GM19351 (cell line): ENCODE measurements around the gene ZNF526.

Experiments
- ATAC-seq: cut with Tn5 transposase; IDR thresholded peaks from one replicate; pipeline ENCODE4 v1.9.1; 2021; ENCODE audit warnings: mild to moderate bottlenecking, moderate library complexity; ENCODE audit not compliant: unreplicated experiment

The ZNF526 gene

DNA sequence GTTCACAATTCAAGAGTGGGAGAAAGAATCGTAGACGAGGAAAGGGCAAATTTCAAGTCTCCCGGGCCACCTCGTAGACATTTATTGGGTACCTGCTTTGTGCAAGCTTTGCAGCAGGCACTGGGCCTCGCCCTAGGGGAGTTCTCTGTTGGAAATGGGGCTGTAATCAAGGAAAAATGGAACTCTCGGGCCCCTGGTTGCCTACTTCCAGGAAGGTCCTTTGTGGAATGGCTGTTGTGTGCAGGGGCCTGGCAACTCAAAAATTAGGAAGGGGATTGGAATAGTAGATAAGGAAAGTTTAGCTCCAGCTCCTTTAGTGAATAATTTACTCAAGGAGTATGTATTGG, 612 bp downstream of the ZNF526 start:
- ATAC-seq = no peak

DNA sequence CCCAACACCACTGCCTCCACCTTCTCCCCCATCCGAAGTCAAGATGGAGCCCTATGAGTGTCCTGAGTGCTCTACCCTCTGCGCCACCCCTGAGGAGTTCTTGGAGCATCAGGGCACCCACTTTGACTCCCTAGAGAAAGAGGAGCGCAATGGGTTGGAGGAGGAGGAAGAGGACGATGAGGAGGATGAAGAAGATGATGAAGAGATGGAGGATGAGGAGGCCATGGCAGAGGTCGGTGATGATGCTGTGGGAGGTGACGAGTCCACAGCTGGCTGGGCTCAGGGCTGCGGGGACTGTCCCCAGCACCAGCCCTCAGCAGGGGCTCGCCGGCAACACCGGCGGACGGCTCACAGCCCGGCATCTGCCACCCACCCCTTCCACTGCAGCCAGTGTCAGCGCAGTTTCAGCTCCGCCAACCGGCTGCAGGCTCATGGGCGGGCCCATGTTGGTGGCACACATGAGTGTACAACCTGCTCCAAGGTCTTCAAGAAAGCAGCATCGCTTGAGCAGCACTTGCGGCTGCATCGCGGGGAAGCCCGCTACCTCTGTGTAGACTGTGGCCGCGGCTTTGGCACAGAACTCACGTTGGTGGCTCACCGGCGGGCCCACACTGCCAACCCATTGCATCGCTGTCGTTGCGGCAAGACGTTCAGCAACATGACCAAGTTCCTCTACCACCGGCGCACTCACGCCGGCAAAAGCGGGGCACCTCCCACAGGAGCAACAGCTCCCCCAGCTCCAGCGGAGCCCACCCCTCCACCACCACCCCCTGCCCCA, 5.0 kb downstream of the ZNF526 start:
- ATAC-seq = no peak

DNA sequence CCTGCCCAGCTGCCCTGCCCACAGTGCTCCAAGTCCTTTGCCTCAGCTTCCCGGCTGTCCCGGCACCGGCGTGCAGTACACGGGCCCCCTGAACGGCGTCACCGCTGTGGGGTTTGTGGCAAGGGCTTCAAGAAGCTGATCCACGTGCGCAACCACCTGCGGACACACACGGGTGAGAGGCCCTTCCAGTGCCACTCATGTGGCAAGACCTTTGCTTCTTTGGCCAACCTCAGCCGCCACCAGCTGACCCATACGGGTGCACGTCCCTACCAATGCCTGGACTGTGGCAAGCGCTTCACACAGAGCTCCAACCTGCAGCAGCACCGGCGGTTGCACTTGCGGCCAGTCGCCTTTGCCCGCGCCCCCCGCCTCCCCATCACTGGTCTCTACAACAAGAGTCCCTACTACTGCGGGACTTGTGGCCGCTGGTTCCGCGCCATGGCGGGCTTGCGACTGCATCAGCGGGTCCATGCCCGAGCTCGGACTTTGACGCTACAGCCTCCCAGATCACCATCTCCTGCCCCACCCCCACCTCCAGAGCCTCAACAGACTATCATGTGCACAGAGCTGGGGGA, 5.7 kb downstream of the ZNF526 start:
- no peak for ATAC-seq

DNA sequence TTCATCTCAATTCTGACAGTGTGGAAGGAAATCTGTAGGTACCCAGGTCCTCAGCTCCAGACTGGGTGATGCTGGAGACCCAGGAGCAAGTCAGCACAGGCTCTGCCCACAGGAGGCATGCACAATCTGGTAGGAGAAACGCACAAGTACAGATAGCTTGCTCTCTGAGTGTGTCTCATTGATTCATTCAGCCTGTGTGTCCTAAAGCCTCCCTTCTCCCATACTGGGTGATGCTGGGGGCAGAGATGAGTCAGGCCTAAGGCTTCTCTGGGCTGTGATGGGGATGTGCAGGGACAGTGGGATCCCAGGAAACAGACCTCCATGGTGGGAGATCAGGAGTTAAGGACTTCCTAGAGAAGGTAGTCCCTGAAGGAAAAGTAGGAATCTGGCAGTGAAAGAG, 6.8 kb downstream of the ZNF526 start:
- ATAC-seq = no peak

DNA sequence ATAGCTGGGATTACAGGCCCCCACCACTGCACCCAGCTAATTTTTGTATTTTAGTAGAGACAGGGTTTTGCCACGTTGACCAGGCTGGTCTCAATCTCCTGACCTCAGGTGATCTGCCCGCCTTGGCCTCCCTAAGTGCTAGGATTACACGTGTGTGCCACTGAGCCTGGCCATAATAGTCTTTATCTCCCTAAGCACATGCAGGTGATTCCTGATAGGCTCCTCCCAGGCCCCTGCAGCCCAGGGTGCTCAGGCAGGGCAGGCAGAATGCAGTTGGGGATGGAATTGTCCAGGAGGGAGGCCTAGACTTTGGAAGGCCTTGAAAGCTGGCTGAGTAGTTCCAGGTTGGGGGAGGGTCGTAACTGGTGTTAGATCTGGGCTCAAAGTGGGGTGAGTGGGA, 8.5 kb downstream of the ZNF526 start:
- no peak for ATAC-seq

DNA sequence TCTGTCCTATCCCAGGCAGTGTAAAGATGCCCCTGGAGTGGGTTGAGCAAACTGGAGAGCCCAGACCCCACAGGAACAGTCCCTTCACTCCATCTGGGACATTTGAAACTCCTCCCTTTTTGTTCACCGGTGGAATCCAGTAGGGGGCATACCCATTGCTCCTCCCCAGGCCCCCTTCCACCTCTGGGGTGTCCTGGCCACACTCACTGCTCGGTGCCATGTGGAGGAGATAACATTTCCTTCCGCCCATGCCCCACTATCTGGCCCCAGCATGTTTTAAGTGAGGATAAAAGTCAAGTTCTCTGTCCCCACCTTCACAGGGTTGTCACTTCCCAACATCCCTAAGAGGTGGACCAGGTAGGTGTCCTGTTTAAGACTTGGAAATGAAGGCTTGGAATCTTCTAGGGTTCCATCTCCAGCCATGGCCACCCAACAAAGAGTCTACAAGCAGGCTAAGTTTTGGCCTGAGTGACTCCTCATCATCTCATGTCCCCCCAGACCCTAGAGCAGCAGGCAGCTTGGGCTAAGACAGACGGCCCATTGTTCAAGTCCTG, 9.3 kb downstream of the ZNF526 start:
- ATAC-seq = no peak

DNA sequence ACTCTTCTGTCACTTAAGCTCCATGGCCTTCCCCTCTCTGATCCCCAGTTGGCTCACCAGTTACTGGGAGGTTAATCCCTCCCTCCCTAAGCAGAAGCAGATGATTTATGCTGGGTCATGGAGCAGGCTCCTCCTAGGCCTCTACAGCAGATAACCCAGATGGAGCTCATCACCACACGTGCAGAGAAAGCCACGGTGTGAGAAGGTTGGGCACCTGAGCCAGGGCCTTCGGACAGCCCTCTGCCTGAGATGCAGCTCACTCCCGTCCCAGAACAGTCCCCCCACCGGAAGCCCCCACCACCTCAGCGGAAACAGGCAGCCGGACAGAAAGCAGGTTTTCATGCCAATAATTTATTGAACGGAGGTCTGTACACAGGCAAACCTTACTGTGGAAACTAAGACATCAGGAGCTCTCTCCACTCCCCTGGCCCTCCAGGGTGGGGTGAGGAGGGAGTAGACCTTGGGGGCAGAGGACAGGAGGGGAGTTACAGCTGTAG, 9.8 kb downstream of the ZNF526 start:
- no peak for ATAC-seq

DNA sequence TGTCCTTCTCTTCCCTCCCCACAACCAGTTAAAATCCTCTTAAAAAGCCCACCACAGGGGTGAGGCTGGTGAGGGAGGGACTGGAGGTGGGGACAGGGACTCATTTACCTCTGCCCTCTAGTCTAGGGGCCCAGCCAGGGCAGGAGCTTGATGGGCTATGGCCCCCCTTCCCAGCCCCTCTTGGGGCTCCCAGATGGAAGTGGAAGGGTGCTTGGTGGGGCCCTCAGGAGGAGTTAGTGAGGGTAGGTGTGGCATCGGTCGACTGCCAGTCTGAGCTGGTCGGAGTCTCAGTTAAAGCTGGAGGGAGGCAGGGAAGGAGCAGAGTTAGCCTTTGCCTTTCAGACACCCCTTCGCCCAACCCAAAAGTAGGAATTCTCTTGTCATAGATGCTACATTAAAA, 10.5 kb downstream of the ZNF526 start:
- no peak for ATAC-seq

DNA sequence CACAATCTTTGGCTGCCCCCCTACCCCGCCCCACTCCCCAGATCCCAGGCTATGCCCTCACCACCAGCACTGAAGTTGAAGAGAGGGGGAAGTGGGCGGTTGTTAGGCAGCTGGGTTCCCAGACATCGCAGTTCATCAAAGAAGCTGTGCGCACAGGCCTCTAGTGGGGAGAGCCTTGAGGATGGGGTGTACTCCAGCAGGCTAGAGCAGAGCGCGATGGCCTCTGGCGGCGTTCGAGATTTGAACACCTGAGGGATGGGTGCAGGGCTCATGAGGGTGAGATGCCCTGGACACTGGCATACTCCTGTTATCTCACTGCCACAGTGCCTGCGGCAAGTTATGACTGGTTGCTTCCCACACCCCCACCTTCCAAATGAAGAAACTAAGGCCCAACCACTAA, 12.3 kb downstream of the ZNF526 start:
- no peak for ATAC-seq

DNA sequence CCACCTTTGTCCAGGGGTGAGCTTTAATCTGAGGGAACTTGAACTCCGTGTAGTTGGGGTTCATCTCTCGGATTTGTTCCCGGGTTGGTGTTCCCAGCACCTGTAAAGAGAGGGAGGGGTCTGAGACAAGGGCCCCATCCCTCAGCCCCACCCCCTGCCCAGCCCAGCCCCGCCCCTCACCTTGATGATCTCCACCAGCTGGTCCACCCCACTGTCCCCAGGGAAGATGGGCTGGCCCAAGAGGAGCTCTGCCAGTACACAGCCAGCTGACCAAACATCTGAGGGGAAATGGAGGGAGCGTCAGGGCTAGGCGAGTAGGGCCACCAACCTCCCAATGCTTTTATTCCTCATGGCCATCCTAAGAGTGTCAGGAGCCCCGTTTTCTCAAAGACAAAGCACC, 13.0 kb downstream of the ZNF526 start:
- ATAC-seq = no peak

DNA sequence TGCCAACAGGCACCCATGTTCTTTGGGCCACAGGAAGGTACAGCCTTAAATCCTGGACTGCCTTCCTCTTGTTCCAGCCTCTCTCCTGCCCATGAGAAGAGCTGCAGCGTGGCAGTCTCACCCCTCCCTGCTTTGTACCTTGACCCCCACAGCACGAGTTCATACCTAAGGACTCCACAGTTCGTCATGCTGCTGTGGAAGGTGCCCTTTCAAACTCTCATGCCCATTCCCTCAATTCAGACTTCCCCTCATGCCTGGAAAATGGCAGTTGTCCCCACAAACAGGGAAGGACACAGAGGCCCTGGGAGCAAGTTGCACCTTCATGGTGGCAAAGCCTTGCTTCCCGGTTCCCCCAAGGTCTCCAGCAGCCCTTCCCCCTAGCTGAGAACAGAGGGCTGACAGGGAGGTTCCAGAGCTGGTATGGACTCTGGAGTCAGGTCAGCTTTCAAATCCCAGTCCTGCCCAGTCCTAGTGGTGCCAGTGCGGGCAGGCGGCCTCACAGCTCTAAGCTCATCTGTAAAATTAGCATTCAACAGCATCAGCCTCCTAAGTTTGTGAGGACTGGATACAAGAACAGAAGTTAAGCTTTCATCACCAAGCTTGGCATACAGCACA, 13.7 kb downstream of the ZNF526 start:
- no peak for ATAC-seq

DNA sequence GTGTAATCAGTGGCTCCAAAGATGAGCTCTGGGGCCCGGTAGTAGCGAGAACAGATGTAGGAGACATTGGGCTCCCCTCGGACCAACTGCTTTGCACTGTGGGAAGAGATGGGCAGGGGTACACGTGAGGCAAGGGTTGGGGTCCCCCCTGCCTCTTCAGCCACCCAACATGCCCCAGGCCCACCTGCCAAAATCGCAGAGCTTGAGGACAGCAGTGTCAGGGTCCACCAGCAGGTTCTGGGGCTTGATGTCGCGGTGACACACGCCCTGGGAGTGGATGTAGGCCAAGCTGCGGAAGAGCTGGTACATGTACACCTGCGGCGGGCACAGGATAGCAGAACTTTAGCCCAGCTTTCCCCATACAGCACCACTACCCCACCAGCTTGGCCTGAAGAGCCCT, 14.3 kb downstream of the ZNF526 start:
- ATAC-seq = no peak

DNA sequence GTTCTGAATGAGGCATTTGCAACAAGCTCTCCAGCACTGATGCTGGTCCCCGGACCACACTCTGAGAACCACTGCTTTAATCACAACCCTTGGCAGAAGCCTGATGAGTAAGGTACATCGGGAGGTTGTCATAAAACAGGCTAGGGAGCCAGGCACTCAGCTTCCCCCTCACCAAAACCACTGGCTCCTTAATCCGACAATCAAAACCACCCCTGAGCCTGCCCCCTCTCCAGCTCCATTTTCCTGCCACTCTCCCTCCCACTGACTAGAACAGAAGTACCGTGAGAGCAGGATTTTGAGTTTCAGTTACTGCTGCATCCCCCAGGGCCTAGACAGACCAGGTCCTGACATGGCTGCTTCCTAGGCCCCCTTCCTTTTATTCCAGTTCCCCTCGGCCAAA, 15.1 kb downstream of the ZNF526 start:
- ATAC-seq = no peak

DNA sequence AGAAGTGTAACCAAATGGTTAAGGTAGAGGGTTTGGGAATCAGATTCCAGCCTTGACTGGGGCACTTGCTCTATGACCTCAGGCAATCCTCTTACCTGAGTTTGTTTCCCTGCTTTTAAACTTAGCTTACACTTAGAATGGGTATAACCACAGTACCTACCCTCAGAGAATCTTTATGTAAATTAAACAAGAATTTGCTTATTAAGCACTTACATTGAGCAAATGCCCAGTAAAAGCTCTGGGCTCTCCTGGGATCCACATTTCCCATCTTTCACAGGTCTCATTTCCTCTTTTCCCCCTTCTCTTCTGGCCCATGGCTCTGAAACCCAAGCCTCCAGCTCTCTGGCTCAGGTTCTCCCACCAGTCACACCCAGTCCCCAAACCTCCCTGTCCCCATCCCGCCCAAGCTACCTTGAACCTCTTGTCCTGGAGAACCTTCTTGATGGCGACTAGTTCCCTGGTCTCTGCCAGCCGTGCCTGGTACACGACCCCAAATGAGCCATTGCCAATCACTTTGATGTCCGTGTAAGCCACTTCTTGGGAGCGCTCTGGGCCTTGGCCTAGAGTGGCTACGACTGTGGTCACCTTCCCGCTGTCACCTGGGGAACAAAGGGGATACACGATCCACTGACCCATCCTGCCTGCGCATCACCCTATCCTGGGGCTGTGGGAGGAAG, 19.6 kb downstream of the ZNF526 start:
- no peak for ATAC-seq

DNA sequence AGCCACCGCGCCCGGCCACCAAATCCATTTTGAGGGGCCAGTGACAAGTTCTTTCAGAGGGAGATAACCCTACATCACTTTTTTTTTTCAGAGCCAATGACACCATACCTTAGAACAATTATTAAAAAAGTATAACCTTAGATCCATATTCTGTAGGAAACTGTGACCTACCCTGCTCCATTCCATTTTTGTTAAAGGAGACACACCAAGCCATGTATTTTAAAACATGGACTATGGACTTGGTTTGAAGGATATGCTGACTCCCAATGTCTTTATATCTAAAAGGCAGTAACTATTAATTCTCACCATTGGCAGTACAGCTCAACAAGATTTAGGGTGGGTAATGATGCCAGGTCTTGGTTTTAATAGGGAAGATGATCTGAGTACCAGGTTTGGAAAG, 21.2 kb downstream of the ZNF526 start:
- ATAC-seq = no peak

DNA sequence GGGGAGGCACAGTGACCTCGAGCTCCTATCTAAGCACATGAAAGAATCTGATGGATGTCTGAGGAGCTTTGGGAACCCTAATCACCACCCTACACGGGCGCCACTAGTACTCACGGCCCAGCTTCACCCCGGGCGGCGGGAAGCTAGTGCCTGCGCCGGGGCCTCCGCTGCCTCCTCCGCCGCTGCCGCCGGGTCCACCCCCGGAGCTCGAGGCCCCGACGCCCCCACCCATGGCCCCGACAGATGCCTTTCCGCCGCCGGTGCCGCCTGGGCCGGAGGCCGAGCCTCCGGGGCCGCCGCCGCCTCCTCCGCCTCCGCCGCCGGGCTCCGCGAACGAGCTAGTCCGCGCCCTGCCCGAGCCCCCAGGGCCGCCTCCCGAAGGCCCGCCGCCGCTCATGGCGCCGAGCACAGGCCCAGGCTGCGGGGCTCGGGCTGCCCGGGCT, 22.0 kb downstream of the ZNF526 start:
- ATAC-seq = no peak

DNA sequence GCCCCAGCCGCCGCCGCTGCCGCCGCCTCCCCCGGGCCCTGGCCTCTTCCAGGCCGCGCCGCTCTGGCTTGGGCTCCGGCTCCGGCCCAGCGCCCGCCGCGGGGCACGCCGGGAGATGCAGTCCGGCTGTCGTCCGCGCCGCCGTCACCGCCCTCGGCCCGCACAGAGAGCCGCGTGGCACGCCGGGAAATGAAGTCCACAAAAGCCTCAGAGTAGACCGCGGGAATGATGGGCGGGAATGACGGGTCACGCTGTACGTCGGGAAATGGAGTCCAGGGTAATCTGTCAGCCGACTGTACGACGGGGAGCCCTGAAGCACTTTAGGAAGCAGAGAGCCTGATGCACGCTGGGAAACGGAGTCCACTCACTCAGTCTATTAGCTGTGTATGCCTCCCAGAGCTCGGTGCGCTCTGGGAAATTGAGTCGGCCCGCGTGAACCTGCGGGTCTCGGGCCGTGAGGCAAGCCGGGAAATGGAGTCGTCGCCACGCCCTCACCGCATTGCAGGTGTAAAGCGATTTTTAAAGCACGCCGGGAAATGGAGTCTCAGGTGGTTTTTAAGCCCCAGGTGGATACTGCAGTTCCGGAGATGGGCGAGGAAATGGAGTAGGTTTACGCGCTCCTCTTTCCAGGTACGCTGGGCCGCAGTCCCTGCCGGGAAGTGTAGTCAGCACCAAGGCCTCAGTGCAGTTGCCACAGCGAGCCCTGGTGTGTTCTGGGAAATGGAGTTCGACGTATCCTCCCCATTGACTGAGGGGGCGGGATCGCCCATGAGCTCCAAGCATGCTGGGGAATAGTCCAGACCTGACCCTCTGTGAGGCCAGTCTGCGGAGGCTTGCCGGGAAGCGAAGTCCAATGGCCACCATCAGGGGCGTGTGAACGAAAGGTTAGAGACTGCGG, 22.6 kb downstream of the ZNF526 start, which contains the start of gene GSK3A:
GSK3A (minus strand) TSS at position 91 of the 898 bp plus-strand sequence. CDS start 137 bp downstream, outside the sequence.
- ATAC-seq = peak; percentile 59

DNA sequence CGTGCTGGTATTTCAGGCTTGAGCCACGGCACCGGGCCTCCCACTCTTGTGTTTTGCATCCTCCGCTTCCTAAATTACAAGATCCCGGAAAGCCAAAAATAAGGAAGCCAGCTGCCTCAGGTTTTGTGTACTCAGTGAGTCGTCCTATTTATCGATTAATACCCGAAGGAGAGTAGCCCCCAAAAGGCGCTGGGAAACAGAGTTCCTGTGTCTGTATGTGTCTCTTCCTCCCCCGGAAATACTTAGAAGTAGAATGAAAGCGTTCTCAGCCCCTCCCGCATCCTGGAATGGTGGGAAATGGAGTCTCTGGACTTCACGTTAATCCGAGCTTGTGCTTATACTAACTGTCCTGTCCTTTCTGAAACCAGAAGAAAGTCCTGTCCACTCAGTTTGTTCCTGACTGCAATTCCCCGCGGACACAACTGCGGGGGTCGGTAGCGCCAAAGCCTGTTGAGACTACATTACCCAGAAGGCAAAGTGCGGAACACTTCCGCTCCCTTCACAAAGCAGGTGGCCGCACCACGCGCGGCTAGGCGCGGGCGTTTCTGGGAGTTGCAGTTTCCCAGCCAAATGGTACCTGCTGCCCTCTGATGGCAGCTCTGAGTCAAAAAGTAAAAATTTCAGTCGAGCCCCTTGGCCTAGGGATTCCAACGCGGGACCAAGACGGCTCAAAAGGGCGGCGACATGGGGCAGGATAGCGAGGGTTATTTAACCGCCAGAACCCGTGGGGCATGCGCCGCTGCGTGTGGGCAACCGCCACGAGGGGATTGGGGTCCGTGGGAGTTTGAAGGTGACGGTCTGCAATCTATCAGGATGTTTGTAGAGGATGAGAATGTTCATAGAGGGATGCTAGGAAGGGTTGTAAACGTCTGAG, 24.5 kb downstream of the ZNF526 start:
- ATAC-seq = peak; percentile 34

DNA sequence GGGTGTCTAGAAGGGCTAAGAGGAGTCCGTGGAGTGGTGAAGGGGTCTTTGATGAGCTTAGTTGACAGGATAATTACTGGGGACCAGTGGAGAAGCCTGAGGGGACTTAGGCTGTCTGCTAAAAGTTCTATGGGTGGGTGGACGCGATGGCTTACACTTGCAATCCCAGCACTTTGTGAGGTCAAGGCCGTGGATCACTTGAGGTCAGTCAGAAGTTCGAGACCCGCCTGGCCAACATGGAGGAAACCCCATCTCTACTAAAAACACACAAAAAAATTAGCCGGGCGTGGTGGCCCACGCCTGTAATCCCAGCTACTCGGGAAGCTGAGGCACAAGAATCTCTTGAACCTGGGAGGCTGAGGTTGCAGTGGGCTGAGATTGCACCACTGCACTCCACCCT, 25.1 kb downstream of the ZNF526 start:
- no peak for ATAC-seq
